HepG2 (cell line): ENCODE data around the gene CSNK1G1.

ENCODE experiments used
- EZH2 ChIP-seq: conservative IDR thresholded peaks from 2 replicates; pipeline ENCODE4 v1.6.1; 2012; ENCODE audit warnings: mild to moderate bottlenecking, low read depth, low read length, moderate library complexity
- NFE2 ChIP-seq: sonication (generic); formaldehyde crosslinking; IDR thresholded peaks from 2 replicates; pipeline ENCODE4 v1.4.0; 2020; ENCODE audit warnings: missing genetic modification reagents

DNA sequence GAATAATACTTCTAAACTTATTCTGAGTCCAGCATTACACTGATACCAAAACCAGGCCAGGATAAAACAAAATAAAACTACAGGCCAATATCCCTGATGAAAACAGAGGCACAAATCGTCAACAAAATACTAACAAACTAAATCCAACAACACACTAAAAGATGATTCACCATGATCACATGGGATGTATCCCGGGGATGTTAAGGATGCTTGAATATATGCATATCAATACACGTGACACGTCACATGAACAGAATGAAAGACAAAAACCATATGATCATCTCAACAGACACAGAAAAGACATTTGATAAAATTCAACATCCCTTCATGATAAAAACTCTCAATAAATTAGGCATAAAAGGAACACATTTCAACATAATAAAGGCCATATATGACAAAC lies 91.5 kb downstream of the CSNK1G1 start:
- TF ChIP-seq NFE2 (no peak), EZH2 (no peak)
